ENCODE results near the gene CCDC160. TPM values are rescaled to one million over a fixed set of nuclear protein-coding genes. Genes with fewer than 3 reads are reported as not detected.

The CCDC160 gene
- total and polyA plus RNA-seq, 2 of the 4 experiments (the other 2 are of a cell fraction): not detected

- Histone ChIP-seq H3K9me3 (ENCODE audit: control insufficient read depth, insufficient read depth, low read length) (no peaks in the 10 kb centered on the region), H4K5ac (ENCODE audit: low read depth, low read length) (no peak overlapping the region), H2AK9ac (replicated peaks; ENCODE audit: low read depth, low read length, poor library complexity) (no peak overlapping the region), H3K9me1 (ENCODE audit: insufficient read depth, low read length) (no peaks in the 10 kb centered on the region), H4K20me1 (ENCODE audit: insufficient read depth, low read length) (no peaks in the 10 kb centered on the region), H3K4me1 (ENCODE audit: control insufficient read depth, insufficient read depth, low read length) (no peaks in the 10 kb centered on the region), H3K23ac (ENCODE audit: low read depth, low read length) (no peak overlapping the region), H3K56ac (ENCODE audit: extremely low read depth, insufficient read depth, low read length) (no peak overlapping the region), H3K36me3 (ENCODE audit: control insufficient read depth, insufficient read depth, low read length) (no peaks in the 10 kb centered on the region), H2BK5ac (ENCODE audit: low read depth, low read length, poor library complexity, severe bottlenecking) (no peak overlapping the region), H3K18ac (ENCODE audit: low read depth, low read length) (no peak overlapping the region), H3K4ac (ENCODE audit: low read depth, low read length) (no peak overlapping the region), H3K4me3 (ENCODE audit: insufficient read depth, low read depth, low read length) (no peak overlapping the region), H3K9ac (ENCODE audit: low read depth, low read length) (no peak overlapping the region), H2BK15ac (ENCODE audit: low read depth, low read length) (no peak overlapping the region), H4K8ac (ENCODE audit: low read depth in 2 of 2, low read length in 2 of 2) (no peak overlapping the region), H2BK120ac (ENCODE audit: low read depth, low read length) (no peak overlapping the region), H3K79me1 (ENCODE audit: low read depth in 1 of 2, low read length in 2 of 2) (no peaks in the 10 kb centered on the region), H4K91ac (ENCODE audit: insufficient read depth, low read depth, low read length) (no peak overlapping the region), H3K27me3 (ENCODE audit: control insufficient read depth, insufficient read depth, low read length) (no peaks in the 10 kb centered on the region; the same call in 1 of the 2 replicates), H2BK20ac (ENCODE audit: low read depth, low read length) (no peak overlapping the region), H2AFZ (replicated peaks; ENCODE audit: low read length, poor library complexity) (no peak overlapping the region), H3K4me2 (ENCODE audit: low read depth, low read length) (no peak overlapping the region), H2AK5ac (ENCODE audit: low read depth, low read length) (no peak overlapping the region), H3K27ac (ENCODE audit: insufficient read depth, low read length) (no peak overlapping the region), H3K14ac (replicated peaks; ENCODE audit: low read depth, low read length) (no peak overlapping the region)
- dilution Hi-C loops (cut with HindIII; ENCODE audit: low sequenced_read_pairs, unreplicated experiment) (no loop called here), intact Hi-C loops (cut with micrococcal nuclease) (no loop called here), in situ Hi-C loops (cut with MboI; ENCODE audit: low sequenced_read_pairs) (no loop called here)
- DNase-seq (no peak), ATAC-seq (ENCODE audit: low read depth) (no peak)
- no TSS peak for BruUV-seq (replicated peaks)
- WGBS, 2 experiments (ENCODE audit: extremely low coverage in 2 of 2, insufficient read length in 1 of 2): no CpG with 5 or more reads among the region's 4 CpGs
- POLR2A ChIA-PET (ENCODE audit: unreplicated experiment): no interaction called here
- TF ChIP-seq MAFK (IDR thresholded peaks at IDR 0.05; ENCODE audit: low read depth, low read length): no peak
- no peak for TF ChIP-seq ELK1 (IDR thresholded peaks at IDR 0.05; ENCODE audit: borderline replicate concordance, low read depth, low read length)
- no peak for TF ChIP-seq NFE2L2 (IDR thresholded peaks at IDR 0.05; ENCODE audit: low read depth, low read length)
- TF ChIP-seq SMC3 (IDR thresholded peaks at IDR 0.05; ENCODE audit: low read depth, low read length): no peak
- no peak for TF ChIP-seq BHLHE40 (IDR thresholded peaks at IDR 0.05; ENCODE audit: low read depth, low read length)
- no peak for TF ChIP-seq RCOR1 (IDR thresholded peaks at IDR 0.05; ENCODE audit: insufficient replicate concordance, low read length)
- no peak for TF ChIP-seq POLR2A (IDR thresholded peaks at IDR 0.05; ENCODE audit: low read depth, low read length)
- no peak for TF ChIP-seq CHD1 (IDR thresholded peaks at IDR 0.05; ENCODE audit: low read depth, low read length)
- TF ChIP-seq RAD21 (IDR thresholded peaks at IDR 0.05; ENCODE audit: low read length): no peak
- TF ChIP-seq MXI1 (IDR thresholded peaks at IDR 0.05; ENCODE audit: borderline replicate concordance, low read depth, low read length): no peak
- TF ChIP-seq USF2 (IDR thresholded peaks at IDR 0.05; ENCODE audit: low read depth, low read length): no peak
- CTCF ChIA-PET: no interaction called here
These were observed 1.7 kb upstream of the CCDC160 start for GRCh38 chrX:134235236-134235635.
